H1 (cell line): Measurements from ENCODE around the gene TFAP2E. TPM values are rescaled to one million over a fixed set of nuclear protein-coding genes. Genes with fewer than 3 reads are reported as not detected.

ENCODE experiments used
- CTCF ChIA-PET: fragments of 300-600 bp; sonication (Branson Sonifier 250); formaldehyde crosslinking; loops from one replicate; lab custom pipeline; 2021; ENCODE audit not compliant: partially characterized antibody; lab: Charles Lee
- POLR2A ChIA-PET: fragments of 300-600 bp; sonication (Branson Sonifier 250); formaldehyde crosslinking; loops from one replicate; lab custom pipeline; 2021; ENCODE audit warnings: inconsistent platforms; ENCODE audit not compliant: partially characterized antibody; lab: Charles Lee
- DNase-seq, 2 experiments: peaks; one replicate each; pipeline versions ENCODE4 v3.0.0 to v3.0.0-alpha.2; 2010 to 2022; ENCODE audit warnings: low spot score in 2 of 2, low read depth in 1 of 2, mixed read lengths in 1 of 2
- FAIRE-seq: peaks from 2 replicates; lab custom pipeline; 2011; peaks lifted over from hg19 to GRCh38; lab: Jason Lieb, UNC
- H2AFZ ChIP-seq: 2 replicates; pipeline ENCODE4 v1.8.1; 2012; ENCODE audit warnings: low read length, inconsistent platforms
- H2AK5ac ChIP-seq: 2 replicates; pipeline ENCODE4 v1.6.1; 2013; ENCODE audit warnings: low read depth, low read length
- H2BK120ac ChIP-seq: replicated peaks from 2 replicates; pipeline ENCODE3; 2013; ENCODE audit warnings: low read depth, low read length, inconsistent platforms
- H2BK12ac ChIP-seq: 2 replicates; pipeline ENCODE4 v1.6.1; 2013; ENCODE audit warnings: low read depth, low read length
- H2BK15ac ChIP-seq: 2 replicates; pipeline ENCODE4 v1.6.1; 2013; ENCODE audit warnings: low read length
- H2BK20ac ChIP-seq: 2 replicates; pipeline ENCODE4 v1.6.1; 2013; ENCODE audit warnings: low read length
- H2BK5ac ChIP-seq: 2 replicates; pipeline ENCODE4 v1.6.1; 2013; ENCODE audit warnings: low read depth, low read length
- H3K14ac ChIP-seq: 2 replicates; pipeline ENCODE4 v1.6.1; 2013; ENCODE audit warnings: inconsistent platforms; ENCODE audit not compliant: insufficient read length
- H3K18ac ChIP-seq: 2 replicates; pipeline ENCODE4 v1.6.1; 2013; ENCODE audit warnings: low read length; ENCODE audit errors: extremely low read depth
- H3K23ac ChIP-seq: 2 replicates; pipeline ENCODE4 v1.6.1; 2013; ENCODE audit warnings: inconsistent platforms; ENCODE audit not compliant: insufficient read length
- H3K23me2 ChIP-seq: 2 replicates; pipeline ENCODE4 v1.6.1; 2013; ENCODE audit warnings: low read depth, low read length
- H3K27ac ChIP-seq: 2 replicates; pipeline ENCODE4 v1.6.1; 2011; ENCODE audit warnings: low read depth, low read length, inconsistent platforms
- H3K27me3 ChIP-seq, 4 experiments: replicated peaks in 1 of 4; 1 replicate in 1 of 4; 2 replicates in 3 of 4; pipeline versions ENCODE4 v1.6.1 to v1.8.1; 2011 to 2013; ENCODE audit warnings: low read length in 3 of 4, mild to moderate bottlenecking in 3 of 4, inconsistent platforms in 2 of 4, mixed read lengths in 2 of 4, moderate library complexity in 1 of 4; ENCODE audit not compliant: control insufficient read depth in 3 of 4, insufficient read depth in 3 of 4; ENCODE audit errors: extremely low read depth in 1 of 4
- H3K36me3 ChIP-seq, 4 experiments: 2 replicates each; pipeline versions ENCODE4 v1.6.1 to v1.8.1; 2011 to 2013; ENCODE audit warnings: mild to moderate bottlenecking in 4 of 4, low read length in 3 of 4, moderate library complexity in 2 of 4, control low read depth in 1 of 4, inconsistent platforms in 1 of 4; ENCODE audit not compliant: insufficient read depth in 4 of 4, control insufficient read depth in 2 of 4
- H3K4ac ChIP-seq: replicated peaks from 2 replicates; pipeline ENCODE3; 2013; ENCODE audit warnings: low read length, low read depth, mixed read lengths, inconsistent platforms; ENCODE audit not compliant: insufficient read length
- H3K4me1 ChIP-seq, 4 experiments: replicated peaks in 1 of 4; 1 replicate in 1 of 4; 2 replicates in 3 of 4; pipeline versions ENCODE4 v1.6.1 to v1.8.1; 2011 to 2013; ENCODE audit warnings: low read length in 3 of 4, inconsistent platforms in 2 of 4, mixed read lengths in 1 of 4; ENCODE audit not compliant: insufficient read depth in 4 of 4, control insufficient read depth in 3 of 4
- H3K4me2 ChIP-seq, 2 experiments: 2 replicates each; pipeline versions ENCODE4 v1.6.1 to v1.8.1; 2011 to 2013; ENCODE audit warnings: low read depth in 2 of 2, low read length in 2 of 2, control low read depth in 1 of 2, inconsistent platforms in 1 of 2, mild to moderate bottlenecking in 1 of 2; ENCODE audit not compliant: insufficient read depth in 1 of 2
- H3K4me3 ChIP-seq, 4 experiments: fragments of 200-600, 300-600 bp in 1 of 4; sonication (generic), shearing (Covaris generic), sonication (Bioruptor Twin) in 1 of 4; 2 replicates each; pipeline versions ENCODE4 v1.5.1 to v1.8.1; 2011 to 2016; ENCODE audit warnings: low read length in 4 of 4, low read depth in 3 of 4, control low read depth in 2 of 4, inconsistent platforms in 2 of 4, mild to moderate bottlenecking in 2 of 4, mixed read lengths in 1 of 4, moderate library complexity in 1 of 4; ENCODE audit not compliant: insufficient read depth in 2 of 4; ENCODE audit errors: extremely low read depth in 1 of 4
- H3K56ac ChIP-seq: replicated peaks from 2 replicates; pipeline ENCODE3; 2013; ENCODE audit warnings: low read depth, mild to moderate bottlenecking, mixed read lengths, low read length, inconsistent platforms; ENCODE audit not compliant: insufficient read length
- H3K79me1 ChIP-seq: 2 replicates; pipeline ENCODE4 v1.6.1; 2013; ENCODE audit warnings: low read depth, low read length, control low read depth
- H3K79me2 ChIP-seq, 2 experiments: 2 replicates each; pipeline versions ENCODE4 v1.6.1 to v1.8.1; 2012 to 2013; ENCODE audit warnings: low read length in 2 of 2, mild to moderate bottlenecking in 2 of 2, inconsistent platforms in 1 of 2; ENCODE audit not compliant: insufficient read depth in 2 of 2, control insufficient read depth in 1 of 2
- H3K9ac ChIP-seq, 4 experiments: replicated peaks in 1 of 4; 1 replicate in 1 of 4; 2 replicates in 3 of 4; pipeline versions ENCODE4 v1.6.1 to v1.8.1; 2011 to 2013; ENCODE audit warnings: low read depth in 3 of 4, low read length in 3 of 4, control low read depth in 2 of 4, mild to moderate bottlenecking in 2 of 4, moderate library complexity in 2 of 4, inconsistent platforms in 1 of 4; ENCODE audit errors: extremely low read depth in 1 of 4
- H3K9me3 ChIP-seq, 2 experiments: 2 replicates each; pipeline versions ENCODE4 v1.6.1 to v1.8.1; 2012 to 2013; ENCODE audit warnings: mild to moderate bottlenecking in 2 of 2, moderate library complexity in 2 of 2, control low read depth in 1 of 2, inconsistent platforms in 1 of 2, low read depth in 1 of 2, low read length in 1 of 2, mixed read lengths in 1 of 2; ENCODE audit not compliant: insufficient read depth in 2 of 2
- H4K20me1 ChIP-seq, 2 experiments: replicated peaks in 1 of 2; 2 replicates each; pipeline versions ENCODE3 to v1.8.1; 2011 to 2013; ENCODE audit warnings: inconsistent platforms in 2 of 2, low read length in 2 of 2, mild to moderate bottlenecking in 1 of 2; ENCODE audit not compliant: insufficient read depth in 2 of 2, control insufficient read depth in 1 of 2
- H4K5ac ChIP-seq: 2 replicates; pipeline ENCODE4 v1.6.1; 2013; ENCODE audit warnings: low read length, low read depth, mixed read lengths, inconsistent platforms; ENCODE audit not compliant: insufficient read length
- H4K8ac ChIP-seq: 2 replicates; pipeline ENCODE4 v1.8.0; 2013; ENCODE audit warnings: mild to moderate bottlenecking, moderate library complexity, low read length, inconsistent platforms; ENCODE audit not compliant: insufficient read depth; ENCODE audit errors: extremely low read depth
- H4K91ac ChIP-seq: replicated peaks from 2 replicates; pipeline ENCODE3; 2013; ENCODE audit warnings: low read length, mixed read lengths, inconsistent platforms; ENCODE audit not compliant: insufficient read length
- BACH1 ChIP-seq: IDR thresholded peaks from 2 replicates; pipeline ENCODE4 v1.6.1; 2012; ENCODE audit warnings: low read length, improper control_type of control experiment
- BCL11A ChIP-seq, 2 experiments: IDR thresholded peaks; one replicate each; pipeline ENCODE4 v1.6.1; 2011; ENCODE audit warnings: low read depth in 2 of 2, low read length in 2 of 2, mild to moderate bottlenecking in 2 of 2
- CBX8 ChIP-seq: fragments of 300-800, 300-1000 bp; sonication (generic); IDR thresholded peaks from 2 replicates; pipeline ENCODE4 v1.7.1; 2016; ENCODE audit warnings: low read depth, low read length, borderline replicate concordance
- EGR1 ChIP-seq: IDR thresholded peaks from 2 replicates; pipeline ENCODE4 v1.6.1; 2011; ENCODE audit warnings: low read depth, low read length, borderline replicate concordance
- GABPA ChIP-seq: IDR thresholded peaks from 2 replicates; pipeline ENCODE4 v1.6.1; 2011; ENCODE audit warnings: mild to moderate bottlenecking, low read length, moderate library complexity, borderline replicate concordance; ENCODE audit not compliant: insufficient read depth
- JUND ChIP-seq: IDR thresholded peaks from 2 replicates; pipeline ENCODE4 v1.6.1; 2011; ENCODE audit warnings: mild to moderate bottlenecking, improper control_type of control experiment, low read length
- KDM5A ChIP-seq: fragments of 200-600 bp; IDR thresholded peaks from 2 replicates; pipeline ENCODE4 v1.7.1; 2012; ENCODE audit warnings: mild to moderate bottlenecking, low read length, inconsistent platforms, mixed read lengths
- NANOG ChIP-seq: IDR thresholded peaks from 2 replicates; pipeline ENCODE4 v1.6.1; 2011; ENCODE audit warnings: low read length, low read depth, mild to moderate bottlenecking, inconsistent platforms; ENCODE audit not compliant: insufficient read depth, poor library complexity, severe bottlenecking
- POLR2AphosphoS5 ChIP-seq: IDR thresholded peaks from 2 replicates; pipeline ENCODE4 v1.6.1; 2011; ENCODE audit warnings: low read depth, low read length
- SIN3A ChIP-seq, 2 experiments: IDR thresholded peaks in 1 of 2; conservative IDR thresholded peaks in 1 of 2; 2 replicates each; pipeline ENCODE4 v1.6.1; 2011 to 2012; ENCODE audit warnings: low read length in 2 of 2, improper control_type of control experiment in 1 of 2, low read depth in 1 of 2, mild to moderate bottlenecking in 1 of 2
- SUZ12 ChIP-seq: fragments of 200-600 bp; sonication (generic); IDR thresholded peaks from 2 replicates; pipeline ENCODE4 v1.6.1; 2012; ENCODE audit warnings: mild to moderate bottlenecking, inconsistent platforms, low read length, moderate library complexity, mixed read lengths
- TCF12 ChIP-seq: IDR thresholded peaks from 2 replicates; pipeline ENCODE4 v1.6.1; 2011; ENCODE audit warnings: low read depth, mild to moderate bottlenecking, low read length
- TEAD4 ChIP-seq: IDR thresholded peaks from 2 replicates; pipeline ENCODE4 v1.6.1; 2012; ENCODE audit warnings: low read depth, low read length, inconsistent platforms, mixed read lengths
- WGBS, 2 experiments: shearing (Covaris generic) in 1 of 2; methylation state at CpG; one replicate each; pipeline versions ENCODE4 v1.1.6 to v1.1.7; 2013 to 2015; ENCODE audit warnings: low lambda C conversion rate in 2 of 2, mixed read lengths in 2 of 2, inconsistent platforms in 1 of 2, low coverage in 1 of 2, missing lambda C conversion rate in 1 of 2; ENCODE audit not compliant: insufficient replicate concordance in 2 of 2, insufficient coverage in 1 of 2, insufficient read length in 1 of 2; ENCODE audit errors: extremely low coverage in 1 of 2, missing lambda C conversion rate in 1 of 2; 5-methylcytosine and 5-hydroxymethylcytosine counted together
- polyA plus RNA-seq, 7 experiments: library from polyadenylated mRNA; depleted of rRNA in 3 of 7; stranded (reverse) in 5 of 7; unstranded in 2 of 7; fragments of >200 nt in 5 of 7; fragments of 200-250 nt in 2 of 7; gene quantifications; 1 replicate in 5 of 7; 2 replicates in 1 of 7; 4 replicates in 1 of 7; pipeline versions ENCODE4 v1.2.1 to v1.2.3, GENCODE V29; 2011 to 2013; ENCODE audit warnings: missing spikeins in 2 of 7, mixed read lengths in 2 of 7
- total RNA-seq: library from RNA; stranded (reverse); fragmentation: NEBNext Ultra II Directional; extraction: Animal tissue kit (Norgen Biotek cat#: 25700); gene quantifications from 2 replicates; pipeline ENCODE4 v1.2.1, GENCODE V29; 2021

The TFAP2E gene
- total and polyA plus RNA-seq, 2 of the 8 experiments (the other 6 are each of a cell fraction or from before 2014, with no cell fraction given): 0.24 to 0.50 TPM

- Histone ChIP-seq H3K27ac (no peak overlapping the region), H2BK5ac (no peak overlapping the region), H4K20me1 (no peaks in the 10 kb centered on the region), H2BK20ac (no peak overlapping the region), H3K4ac (no peak overlapping the region), H2AFZ (no peak overlapping the region), H3K23ac (no peak overlapping the region), H2BK12ac (no peak overlapping the region), H3K9me3 (peaks cover 0 to 3% of the 10 kb centered on the region in 2 experiments; a peak in 1 of 4 replicates), H3K14ac (no peak overlapping the region), H3K23me2 (no peaks in the 10 kb centered on the region), H3K79me1 (peaks cover 5% of the 10 kb centered on the region), H4K91ac (no peak overlapping the region), H2AK5ac (no peak overlapping the region), H3K9ac (no peak overlapping the region), H4K5ac (no peak overlapping the region), H3K36me3 (peaks cover 4 to 11% (median 6%) of the 10 kb centered on the region in 4 experiments; a peak in 6 of 8 replicates), H3K4me1 (peaks cover 0 to 6% (median 4%) of the 10 kb centered on the region in 4 experiments; a peak in 5 of 7 replicates), H3K4me3 (no peak overlapping the region), H4K8ac (no peak overlapping the region), H3K79me2 (peaks cover 0 to 55% of the 10 kb centered on the region in 2 experiments; a peak in 3 of 4 replicates), H3K56ac (no peak overlapping the region), H2BK120ac (no peak overlapping the region), H3K4me2 (no peak overlapping the region), H2BK15ac (no peak overlapping the region), H3K18ac (no peak overlapping the region), H3K27me3 (no peaks in the 10 kb centered on the region)
- WGBS, 2 experiments: 96% methylated on average over 1 of the region's 1 CpG; no CpG with 5 or more reads in 1 of the 2 experiments
- POLR2A ChIA-PET: interaction anchor here (0.7 to 1.2 kb wide), 4 partner anchors 9 to 25 kb away, joined by 3 to 4 read pairs (median 4); partner anchors contain the start of genes KIAA0319L and NCDN
- DNase-seq (no peak), FAIRE-seq (no peak)
- CTCF ChIA-PET: interaction anchor here (0.7 to 1.8 kb wide), 5 partner anchors 11 to 81 kb away, joined by 3 to 10 read pairs (median 3); no protein-coding TSS in a partner anchor
- TF ChIP-seq KDM5A (no peak), EGR1 (no peak), SUZ12 (no peak), NANOG (no peak), GABPA (no peak), POLR2AphosphoS5 (no peak), TEAD4 (no peak), TCF12 (no peak), CBX8 (no peak), JUND (no peak), BACH1 (no peak), SIN3A (conservative IDR thresholded peaks at IDR 0.05 in 1 of 2, IDR thresholded peaks at IDR 0.05 in 1 of 2; ENCODE audit: low read depth in 1 of 2, low read length in 2 of 2) (no peak), BCL11A (IDR thresholded peaks at IDR 0.05; ENCODE audit: low read depth in 2 of 2, low read length in 2 of 2) (no peak)
Observed at GRCh38 chr1:35532497-35533223, 40.5 kb upstream of the TFAP2E start.
